Measurements from ENCODE around the gene NIPAL1. TPM values are rescaled to one million over a fixed set of nuclear protein-coding genes. Genes with fewer than 3 reads are reported as not detected.

Gene NIPAL1
- total and polyA plus RNA-seq, 4 donors = 0.53 to 4.9 (median 1.4) TPM

- WGBS, 2 donors = 0 to 47% methylated on average over 1 of the region's 1 CpG
- no peak for ATAC-seq (ENCODE audit: insufficient read depth, low FRiP score)
- Histone ChIP-seq H3K4me1 (ENCODE audit: control insufficient read depth in 5 of 5, insufficient read depth in 5 of 5, low read length in 5 of 5) (peaks cover 0 to 12% (median 0%) of the 10 kb centered on the region in 5 donors), H3K36me3 (ENCODE audit: control insufficient read depth in 4 of 4, insufficient read depth in 4 of 4, low read length in 4 of 4) (no peaks in the 10 kb centered on the region), H3K27ac (ENCODE audit: low read depth in 1 of 2, low read length in 1 of 2) (no peak overlapping the region), H3K4me3 (no peak overlapping the region), H3K9ac (ENCODE audit: insufficient read depth in 1 of 2, low read length in 2 of 2) (no peak overlapping the region), H3K27me3 (ENCODE audit: control insufficient read depth in 3 of 3, insufficient read depth in 3 of 3, low read length in 2 of 3) (peaks cover 0 to 8% (median 3%) of the 10 kb centered on the region in 3 donors), H3K9me3 (ENCODE audit: control insufficient read depth in 4 of 4, insufficient read depth in 3 of 4, low read length in 3 of 4) (no peaks in the 10 kb centered on the region)
- no peak for DNase-seq
- TF ChIP-seq CTCF (IDR thresholded peaks at IDR 0.05; ENCODE audit: control extremely low read depth, extremely low read depth) = no peak
Observed at GRCh38 chr4:48021100-48021499, 4.5 kb downstream of the NIPAL1 start.

DNA sequence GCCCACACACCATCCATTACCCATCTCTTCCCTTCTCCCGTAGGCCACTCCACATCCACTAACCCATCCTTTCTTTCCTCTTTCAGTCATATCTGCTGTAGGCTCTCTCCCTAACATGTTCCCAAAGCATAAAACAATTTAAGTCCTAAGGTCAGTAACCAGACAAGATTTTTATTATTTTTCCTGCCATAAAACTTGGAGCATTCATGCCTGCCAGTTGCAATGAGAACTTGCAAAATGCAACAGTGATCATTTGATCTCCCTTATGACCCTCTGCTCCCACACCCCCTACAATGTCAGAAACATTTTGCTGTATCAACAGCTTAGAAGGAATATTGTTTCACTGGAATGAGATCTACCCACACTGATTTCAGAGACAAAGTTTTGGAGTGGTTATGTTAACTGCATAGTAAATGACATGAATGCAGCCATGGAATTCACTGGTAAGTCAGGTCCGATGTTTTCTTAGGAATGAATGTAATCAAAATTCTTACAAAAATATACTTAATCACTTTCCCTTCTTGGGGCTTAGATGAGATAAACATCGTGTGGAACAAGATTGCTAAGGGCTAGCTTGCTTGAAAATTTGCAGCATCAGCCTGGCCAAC is 5.7 kb downstream of the NIPAL1 start:
- H3K9ac ChIP-seq (ENCODE audit: insufficient read depth in 1 of 2, low read length in 2 of 2) = no peak overlapping the region
- H3K4me3 ChIP-seq = no peak overlapping the region
- peaks cover 0 to 8% (median 3%) of the 10 kb centered on the region in 3 donors for H3K27me3 ChIP-seq (ENCODE audit: control insufficient read depth in 3 of 3, insufficient read depth in 3 of 3, low read length in 2 of 3)
- peaks cover 0 to 5% (median 0%) of the 10 kb centered on the region in 5 donors for H3K4me1 ChIP-seq (ENCODE audit: control insufficient read depth in 5 of 5, insufficient read depth in 5 of 5, low read length in 5 of 5)
- no peaks in the 10 kb centered on the region for H3K9me3 ChIP-seq (ENCODE audit: control insufficient read depth in 4 of 4, insufficient read depth in 3 of 4, low read length in 3 of 4)
- H3K36me3 ChIP-seq (ENCODE audit: control insufficient read depth in 4 of 4, insufficient read depth in 4 of 4, low read length in 4 of 4) = no peaks in the 10 kb centered on the region
- DNase-seq (no peak), ATAC-seq (ENCODE audit: insufficient read depth, low FRiP score) (no peak)
- no peak overlapping the region for H3K27ac ChIP-seq (ENCODE audit: low read depth in 1 of 2, low read length in 1 of 2)
- TF ChIP-seq CTCF (IDR thresholded peaks at IDR 0.05; ENCODE audit: control extremely low read depth, extremely low read depth) = no peak
- 78 to 85% methylated on average over 3 of the region's 3 CpGs for WGBS, 2 donors

DNA sequence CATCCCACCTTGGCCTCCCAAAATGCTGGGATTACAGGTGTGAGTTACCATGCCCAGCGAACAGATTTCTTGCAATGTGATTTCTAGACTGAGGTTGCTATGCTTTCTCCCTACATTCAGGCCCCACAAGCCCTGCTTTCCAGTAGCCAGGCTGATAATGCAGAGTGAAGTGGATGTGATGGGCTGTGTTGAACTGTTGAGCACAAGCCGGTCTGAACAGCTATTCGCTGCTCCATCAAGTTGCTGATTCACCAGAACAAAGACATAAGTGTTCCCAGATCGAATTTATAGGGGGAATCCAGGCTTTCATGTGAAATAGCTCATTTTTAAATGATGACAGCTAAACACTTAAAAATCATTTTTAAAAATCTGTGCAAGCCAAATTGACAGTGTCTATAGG is 8.0 kb downstream of the NIPAL1 start:
- no peak for DNase-seq
- no peak overlapping the region for H3K4me3 ChIP-seq
- peaks cover 0 to 5% (median 0%) of the 10 kb centered on the region in 5 donors for H3K4me1 ChIP-seq (ENCODE audit: control insufficient read depth in 5 of 5, insufficient read depth in 5 of 5, low read length in 5 of 5)
- H3K9me3 ChIP-seq (ENCODE audit: control insufficient read depth in 4 of 4, insufficient read depth in 3 of 4, low read length in 3 of 4) = peaks cover 0 to 2% (median 0%) of the 10 kb centered on the region in 4 donors
- no peak for TF ChIP-seq CTCF (IDR thresholded peaks at IDR 0.05; ENCODE audit: control extremely low read depth, extremely low read depth)
- no peaks in the 10 kb centered on the region for H3K36me3 ChIP-seq (ENCODE audit: control insufficient read depth in 4 of 4, insufficient read depth in 4 of 4, low read length in 4 of 4)
- no peaks in the 10 kb centered on the region for H3K27me3 ChIP-seq (ENCODE audit: control insufficient read depth in 3 of 3, insufficient read depth in 3 of 3, low read length in 2 of 3)
- no peak overlapping the region for H3K27ac ChIP-seq (ENCODE audit: low read depth in 1 of 2, low read length in 1 of 2)
- no peak overlapping the region for H3K9ac ChIP-seq (ENCODE audit: insufficient read depth in 1 of 2, low read length in 2 of 2)
- WGBS, 2 donors = 77% methylated on average over 4 of the region's 4 CpGs
- no peak for ATAC-seq (ENCODE audit: insufficient read depth, low FRiP score)

DNA sequence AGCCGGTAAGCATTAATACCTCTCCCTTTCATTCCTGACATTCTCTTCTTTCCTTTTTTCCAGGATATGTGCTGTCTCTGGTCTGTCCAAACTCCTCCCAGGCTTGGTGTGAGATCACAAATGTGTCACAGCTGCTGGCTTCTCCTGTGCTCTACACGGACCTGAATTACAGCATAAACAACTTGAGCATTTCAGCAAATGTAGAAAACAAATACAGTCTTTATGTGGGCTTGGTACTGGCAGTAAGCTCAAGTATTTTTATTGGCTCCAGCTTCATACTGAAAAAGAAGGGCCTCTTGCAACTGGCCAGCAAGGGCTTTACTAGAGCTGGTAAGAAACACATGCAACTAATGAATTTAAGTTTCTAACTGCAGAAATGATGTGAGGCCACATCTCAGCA is 8.4 kb downstream of the NIPAL1 start:
- H3K4me3 ChIP-seq = no peak overlapping the region
- no peak overlapping the region for H3K9ac ChIP-seq (ENCODE audit: insufficient read depth in 1 of 2, low read length in 2 of 2)
- no peak for TF ChIP-seq CTCF (IDR thresholded peaks at IDR 0.05; ENCODE audit: control extremely low read depth, extremely low read depth)
- no peaks in the 10 kb centered on the region for H3K27me3 ChIP-seq (ENCODE audit: control insufficient read depth in 3 of 3, insufficient read depth in 3 of 3, low read length in 2 of 3)
- ATAC-seq (ENCODE audit: insufficient read depth, low FRiP score) (no peak), DNase-seq (peak in 2 of 3 donors; percentile 33 to 36)
- peaks cover 0 to 2% (median 0%) of the 10 kb centered on the region in 4 donors for H3K9me3 ChIP-seq (ENCODE audit: control insufficient read depth in 4 of 4, insufficient read depth in 3 of 4, low read length in 3 of 4)
- peaks cover 0 to 5% (median 0%) of the 10 kb centered on the region in 5 donors for H3K4me1 ChIP-seq (ENCODE audit: control insufficient read depth in 5 of 5, insufficient read depth in 5 of 5, low read length in 5 of 5)
- H3K27ac ChIP-seq (ENCODE audit: low read depth in 1 of 2, low read length in 1 of 2) = no peak overlapping the region
- WGBS, 2 donors = 37 to 59% methylated on average over 2 of the region's 2 CpGs
- no peaks in the 10 kb centered on the region for H3K36me3 ChIP-seq (ENCODE audit: control insufficient read depth in 4 of 4, insufficient read depth in 4 of 4, low read length in 4 of 4)

All from lung (tissue), 12 donors.